GM10248 (cell line): ENCODE data around the gene IRF8.

Experiments
- CTCF ChIA-PET: fragments of 300-600 bp; sonication (Branson Sonifier 250); formaldehyde crosslinking; extraction: SDS; loops from one replicate; lab custom pipeline; 2021; ENCODE audit warnings: antibody characterized with exemption; lab: Yijun Ruan, JAX
- POLR2A ChIA-PET: fragments of 350-650 bp; sonication (Branson Sonifier 250); formaldehyde crosslinking; extraction: SDS; loops from one replicate; lab custom pipeline; 2020; ENCODE audit warnings: antibody characterized with exemption; lab: Yijun Ruan, JAX
- DNase-seq: peaks from one replicate; pipeline ENCODE4 v3.0.0; 2012; ENCODE audit errors: extremely low spot score
- TF ChIP-seq, protein P1 (sequence below): IDR thresholded peaks from 2 replicates; pipeline ENCODE4 v1.5.1; 2012; ENCODE audit warnings: mild to moderate bottlenecking, low read depth; ENCODE audit errors: extremely low read depth, missing control alignments, control extremely low read depth

Gene IRF8

GRCh38 chr16:85898521-85899442, at the start of gene IRF8:
Gene IRF8, plus strand, starts transcription at chr16:85899162. Its CDS starts 3,854 bp downstream, at chr16:85903016.
- TF ChIP-seq, protein P1, sequence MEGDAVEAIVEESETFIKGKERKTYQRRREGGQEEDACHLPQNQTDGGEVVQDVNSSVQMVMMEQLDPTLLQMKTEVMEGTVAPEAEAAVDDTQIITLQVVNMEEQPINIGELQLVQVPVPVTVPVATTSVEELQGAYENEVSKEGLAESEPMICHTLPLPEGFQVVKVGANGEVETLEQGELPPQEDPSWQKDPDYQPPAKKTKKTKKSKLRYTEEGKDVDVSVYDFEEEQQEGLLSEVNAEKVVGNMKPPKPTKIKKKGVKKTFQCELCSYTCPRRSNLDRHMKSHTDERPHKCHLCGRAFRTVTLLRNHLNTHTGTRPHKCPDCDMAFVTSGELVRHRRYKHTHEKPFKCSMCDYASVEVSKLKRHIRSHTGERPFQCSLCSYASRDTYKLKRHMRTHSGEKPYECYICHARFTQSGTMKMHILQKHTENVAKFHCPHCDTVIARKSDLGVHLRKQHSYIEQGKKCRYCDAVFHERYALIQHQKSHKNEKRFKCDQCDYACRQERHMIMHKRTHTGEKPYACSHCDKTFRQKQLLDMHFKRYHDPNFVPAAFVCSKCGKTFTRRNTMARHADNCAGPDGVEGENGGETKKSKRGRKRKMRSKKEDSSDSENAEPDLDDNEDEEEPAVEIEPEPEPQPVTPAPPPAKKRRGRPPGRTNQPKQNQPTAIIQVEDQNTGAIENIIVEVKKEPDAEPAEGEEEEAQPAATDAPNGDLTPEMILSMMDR: no peak
- ChIA-PET CTCF (interaction anchor here (1.0 to 3.8 kb wide), 8 partner anchors 9 to 113 kb away, joined by 3 to 59 read pairs (median 4); no protein-coding TSS in a partner anchor), POLR2A (interaction anchor here (0.6 to 1.6 kb wide), 8 partner anchors 9 to 103 kb away, joined by 3 to 9 read pairs (median 6); no protein-coding TSS in a partner anchor)
- peak; percentile 93 for DNase-seq

DNA sequence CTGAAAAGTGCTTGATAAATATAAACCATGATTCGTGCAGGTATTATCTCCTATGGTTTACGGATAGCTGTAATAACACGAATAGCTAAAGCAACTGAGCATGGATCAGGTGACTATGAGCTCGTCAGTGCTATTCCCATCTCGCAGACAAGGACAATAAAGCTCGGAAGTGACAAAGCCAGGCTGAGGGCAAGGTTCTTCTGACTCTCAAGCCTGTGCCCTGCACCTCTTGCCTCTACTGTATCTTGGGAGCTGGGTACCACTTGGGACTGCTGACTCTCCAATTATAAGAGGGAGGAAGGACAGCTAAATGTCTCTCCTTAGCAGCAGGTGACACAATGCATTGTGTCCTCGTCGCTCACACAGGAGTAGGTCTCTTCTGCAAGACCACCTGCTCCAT, 49.6 kb upstream of the IRF8 start:
- no peak for DNase-seq
- ChIA-PET CTCF (interaction anchor here (0.8 to 3.0 kb wide), 6 partner anchors 8 to 136 kb away, joined by 3 to 16 read pairs (median 5); no protein-coding TSS in a partner anchor), POLR2A (interaction anchor here (0.6 kb wide), 1 partner anchor 15 kb away, joined by 6 read pairs; no protein-coding TSS in a partner anchor)
- TF ChIP-seq, protein P1: no peak

- POLR2A ChIA-PET: no interaction called here
- no peak for DNase-seq
- TF ChIP-seq, protein P1: no peak
- CTCF ChIA-PET: interaction anchor here (1.9 to 3.0 kb wide), 2 partner anchors 29 to 30 kb away, joined by 9 to 16 read pairs; no protein-coding TSS in a partner anchor
Measured at GRCh38 chr16:85850344-85850880, 48.5 kb upstream of the IRF8 start.

DNA sequence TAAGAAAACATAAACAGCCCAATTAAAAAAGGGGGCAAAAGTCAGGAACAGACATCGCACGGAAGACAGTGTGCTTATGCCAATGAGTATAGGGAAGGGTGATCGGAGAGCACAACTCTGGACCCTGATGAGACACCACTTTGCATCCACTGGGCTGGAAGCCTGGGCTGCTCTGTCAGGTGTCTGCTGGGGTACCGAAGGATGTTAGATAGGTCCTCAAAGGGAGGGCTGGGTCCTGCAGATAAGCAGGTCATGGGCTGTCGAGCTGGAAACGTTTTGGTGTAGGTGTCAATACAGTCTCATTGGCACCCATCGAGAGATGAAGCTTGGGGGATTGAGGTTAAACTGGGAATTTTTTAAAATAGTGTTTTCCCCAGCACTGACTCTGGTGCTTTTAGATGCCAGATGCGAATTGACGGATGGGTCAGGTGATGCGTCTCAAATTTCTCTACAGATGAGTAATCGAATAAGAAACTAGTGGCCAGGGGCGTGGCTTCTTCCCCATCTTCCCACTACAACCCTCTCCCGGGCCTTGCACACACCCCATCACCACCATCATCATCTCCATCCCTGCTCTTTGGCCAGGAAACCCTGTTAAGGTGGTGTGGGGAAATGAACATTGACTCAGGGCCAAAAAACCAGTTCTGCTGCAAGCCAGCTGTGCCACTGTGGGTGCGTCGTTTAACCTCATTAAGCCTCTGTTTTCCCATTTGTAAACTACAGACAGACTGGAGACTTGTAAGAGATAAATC, 47.8 kb upstream of the IRF8 start:
- CTCF ChIA-PET: interaction anchor here (1.2 to 1.9 kb wide), 4 partner anchors 10 to 30 kb away, joined by 3 to 9 read pairs (median 6); no protein-coding TSS in a partner anchor
- POLR2A ChIA-PET: no interaction called here
- DNase-seq: no peak
- TF ChIP-seq, protein P1: no peak

DNA sequence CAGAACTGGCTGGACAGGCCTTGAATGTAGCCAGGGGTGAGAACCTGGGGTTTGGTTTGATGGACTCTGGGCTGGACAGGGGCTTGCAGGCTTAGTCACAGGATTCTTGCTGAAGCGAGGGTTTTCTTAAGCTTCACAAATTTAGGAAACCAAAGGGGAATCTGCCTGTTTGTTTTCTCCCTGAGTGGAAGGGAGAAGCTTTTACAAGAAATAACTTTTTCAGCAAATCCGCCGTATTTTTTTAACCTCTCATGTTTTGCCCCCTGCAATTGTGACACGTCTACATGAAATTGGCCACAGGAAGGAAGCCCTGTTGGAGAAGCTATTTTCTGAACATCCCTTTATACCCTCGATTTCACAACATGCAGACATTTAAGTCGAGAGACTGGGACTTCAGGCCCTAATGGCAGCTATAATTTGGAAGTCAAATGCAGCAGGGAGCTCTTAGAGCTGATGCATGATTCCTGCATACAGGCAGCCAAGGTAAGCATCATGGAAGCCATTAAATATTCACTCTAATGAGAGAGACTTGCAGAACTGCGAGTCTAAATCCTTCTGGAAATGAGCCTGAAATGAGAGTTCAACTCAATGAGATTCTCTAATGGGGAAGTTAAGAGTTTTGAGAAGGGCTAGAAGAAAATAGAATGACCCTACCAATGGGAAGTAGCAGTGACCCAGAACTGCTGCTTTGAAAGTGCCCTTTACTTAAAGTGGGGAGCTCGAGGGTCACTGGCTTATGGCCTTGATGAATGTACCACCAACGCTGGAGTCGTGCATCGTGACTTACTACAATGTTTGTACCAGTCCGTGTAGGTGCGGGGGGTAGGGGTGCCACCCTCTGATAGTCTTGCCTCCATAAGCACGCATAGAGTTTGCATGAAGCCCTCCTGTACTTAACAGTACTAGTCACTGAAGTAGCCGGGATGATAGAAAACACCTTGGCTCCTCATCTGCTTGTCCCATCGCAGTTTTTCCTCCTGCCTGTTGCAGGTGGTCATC, 45.1 kb upstream of the IRF8 start:
- DNase-seq: no peak
- TF ChIP-seq, protein P1: no peak
- CTCF ChIA-PET: interaction anchor here (1.0 to 3.2 kb wide), 8 partner anchors 9 to 138 kb away, joined by 3 to 16 read pairs (median 4); no protein-coding TSS in a partner anchor
- POLR2A ChIA-PET: no interaction called here
